ENCODE data around the gene NDUFV1.

DNA sequence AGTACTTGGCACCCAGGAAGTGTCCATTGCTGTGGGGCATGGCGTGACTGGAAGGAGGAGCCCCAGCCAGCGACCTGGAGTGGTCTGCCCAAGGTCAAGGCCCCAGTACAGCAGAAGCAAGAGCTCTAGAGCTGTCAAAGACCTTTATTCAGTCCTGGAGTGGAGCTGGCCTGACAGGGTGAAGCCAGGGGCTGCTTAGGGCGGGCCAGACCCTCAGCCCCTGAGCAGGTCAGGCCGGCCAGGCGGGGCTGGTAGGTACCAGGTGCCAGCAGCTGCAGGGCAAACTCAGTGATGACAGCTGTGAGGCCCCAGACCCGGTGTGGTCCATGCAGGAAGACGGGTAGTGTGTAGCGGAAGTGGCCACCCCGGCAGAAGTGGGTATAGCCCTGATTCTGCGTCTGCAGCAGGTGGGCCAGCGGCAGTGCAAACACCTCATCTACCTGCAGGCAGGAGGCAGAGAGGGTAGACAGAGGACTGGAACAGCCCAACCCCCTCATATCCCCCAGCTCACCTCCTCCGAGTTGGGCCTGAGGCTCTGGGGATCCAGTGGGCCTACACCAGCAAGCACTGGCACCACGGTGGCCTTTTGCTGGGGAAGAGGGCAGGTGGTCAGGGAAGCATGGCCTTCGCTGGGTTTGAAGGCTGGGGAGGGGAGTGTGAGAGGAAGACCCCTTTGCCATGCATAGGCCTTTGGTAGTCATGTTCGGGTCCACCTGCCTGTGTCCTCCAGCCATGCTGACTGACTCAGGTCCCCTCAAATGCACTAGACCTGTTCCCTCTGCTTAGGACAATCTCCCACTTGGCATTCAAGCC lies 21.3 kb downstream of the NDUFV1 start:
- TF ChIP-seq CTCF (IDR thresholded peaks at IDR 0.05) (no peak), POLR2AphosphoS5 (IDR thresholded peaks at IDR 0.05) (no peak), POLR2A (IDR thresholded peaks at IDR 0.05) (no peak)
